Skeletal muscle tissue (tissue), 4 donors: ENCODE data around the gene MYADML2. TPM values are rescaled to one million over a fixed set of nuclear protein-coding genes. Genes with fewer than 3 reads are reported as not detected.
"Not testable (repeated sequence)": the region's sequence is repeated elsewhere in the genome, so short reads cannot be mapped to it uniquely, and the experiment has no call there.

Source experiments
- H3K27ac ChIP-seq: one replicate; pipeline ENCODE4 v1.7.0; 2013; ENCODE audit warnings: mild to moderate bottlenecking, low read depth, low read length, inconsistent platforms
- H3K27me3 ChIP-seq, 3 donors: one replicate each; pipeline ENCODE4 v1.7.0; 2013; ENCODE audit warnings: low read length in 3 of 3; ENCODE audit not compliant: control insufficient read depth in 3 of 3, insufficient read depth in 3 of 3
- H3K36me3 ChIP-seq, 3 donors: one replicate each; pipeline ENCODE4 v1.7.0; 2013; ENCODE audit warnings: low read length in 3 of 3; ENCODE audit not compliant: control insufficient read depth in 3 of 3, insufficient read depth in 3 of 3
- H3K4me1 ChIP-seq, 3 donors: one replicate each; pipeline ENCODE4 v1.7.0; 2013; ENCODE audit warnings: low read length in 3 of 3, mild to moderate bottlenecking in 3 of 3; ENCODE audit not compliant: control insufficient read depth in 3 of 3, insufficient read depth in 3 of 3
- H3K4me3 ChIP-seq, 3 donors: one replicate each; pipeline ENCODE4 v1.7.0; 2013; ENCODE audit warnings: low read length in 3 of 3
- H3K9ac ChIP-seq, 3 donors: one replicate each; pipeline ENCODE4 v1.7.0; 2013; ENCODE audit warnings: low read length in 3 of 3, mild to moderate bottlenecking in 3 of 3, moderate library complexity in 2 of 3, low read depth in 1 of 3
- H3K9me3 ChIP-seq, 3 donors: one replicate each; pipeline ENCODE4 v1.7.0; 2013; ENCODE audit warnings: low read length in 3 of 3; ENCODE audit not compliant: control insufficient read depth in 3 of 3
- total RNA-seq: library from RNA; depleted of rRNA; stranded (reverse); fragments of >200 nt; gene quantifications from one replicate; pipeline ENCODE4 v1.2.3, GENCODE V29; 2014
- donor health status: Osteomylitis.

The MYADML2 gene
- total RNA-seq, 1 donor from 2014 or later, result 16.7 TPM

DNA sequence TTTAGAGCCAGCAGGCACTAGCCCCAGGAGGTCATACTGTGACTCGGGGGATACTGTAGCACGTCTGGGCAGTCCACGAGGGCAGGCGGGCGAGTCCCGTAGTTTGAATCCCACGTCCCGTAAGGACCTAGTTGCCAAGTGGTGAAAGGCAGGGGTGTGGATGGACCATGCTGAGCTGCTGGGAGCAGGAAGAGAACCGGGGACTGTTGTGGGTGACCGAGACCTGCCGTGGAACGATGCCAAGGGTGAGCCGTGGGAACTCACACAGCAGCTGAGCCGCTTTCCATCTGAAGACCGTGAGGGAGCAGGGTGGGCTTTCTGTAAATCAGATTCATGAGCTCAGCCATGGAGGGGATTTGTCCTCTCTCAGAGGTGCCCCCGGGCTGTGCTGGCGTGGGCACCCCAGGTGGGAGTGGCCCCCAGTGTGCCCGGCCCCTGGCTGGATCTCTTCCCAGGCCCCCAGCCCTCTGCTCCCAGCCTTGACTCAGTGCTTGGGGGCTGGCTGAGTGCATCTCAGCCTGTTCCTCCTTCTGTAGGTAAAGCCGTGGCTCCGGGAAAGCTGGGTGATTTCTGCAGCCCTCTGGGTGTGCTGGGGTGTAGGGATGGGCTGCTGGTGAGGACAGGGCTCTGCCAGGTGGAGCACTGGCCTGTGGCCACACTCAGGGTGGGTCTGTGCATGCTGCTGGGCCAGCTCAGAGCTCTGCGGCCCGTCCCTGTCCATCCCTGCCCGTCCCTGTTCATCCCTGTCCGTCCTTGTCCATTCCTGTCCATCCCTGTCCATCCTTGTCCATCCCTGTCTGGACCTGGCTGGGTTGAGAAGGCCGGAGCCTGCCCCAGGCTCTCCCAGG lies 44.0 kb upstream of the MYADML2 start:
- peak overlapping the region; percentile 73 for H3K27ac ChIP-seq
- no peaks in the 10 kb centered on the region for H3K9me3 ChIP-seq
- H3K36me3 ChIP-seq, result peaks cover 7 to 16% (median 8%) of the 10 kb centered on the region in 3 donors
- peaks cover 23 to 38% (median 31%) of the 10 kb centered on the region in 3 donors for H3K4me1 ChIP-seq
- peak overlapping the region; percentile 51 to 81 (median 56) for H3K9ac ChIP-seq
- H3K4me3 ChIP-seq, result peak overlapping the region; percentile 10 to 67 (median 52)
- no peaks in the 10 kb centered on the region for H3K27me3 ChIP-seq

DNA sequence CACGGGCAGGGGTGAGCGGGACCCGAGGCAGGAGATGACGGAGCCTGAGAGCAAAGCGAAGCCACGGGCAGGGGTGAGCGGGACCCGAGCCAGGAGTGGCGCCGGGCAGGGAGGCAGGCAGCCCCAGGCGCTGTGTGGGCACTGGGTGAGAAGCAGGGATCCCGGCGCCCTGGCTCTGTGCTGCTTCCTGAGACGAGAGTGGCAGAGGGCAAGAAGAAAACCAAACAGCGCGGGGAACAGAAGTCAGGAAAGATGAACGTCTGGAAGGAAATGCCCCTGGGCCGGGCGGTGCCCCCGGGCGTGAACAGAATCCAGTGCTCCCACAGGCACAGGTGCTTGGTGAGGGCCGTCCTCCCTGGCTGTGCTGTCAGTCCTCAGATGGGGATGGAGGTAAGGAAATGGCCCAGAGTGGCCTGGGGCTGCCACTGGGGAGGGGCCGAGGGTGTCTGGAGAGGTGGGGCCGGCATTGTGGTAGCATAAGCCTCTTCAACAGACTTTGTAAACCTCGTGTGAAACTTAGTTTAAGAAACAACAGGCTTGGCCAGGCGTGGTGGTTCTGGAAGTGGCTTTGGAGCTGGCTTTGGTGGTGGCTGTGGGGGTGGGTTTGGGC lies 40.2 kb upstream of the MYADML2 start:
- H3K4me1 ChIP-seq, result peaks cover 17 to 21% (median 18%) of the 10 kb centered on the region in 3 donors
- no peak overlapping the region for H3K27ac ChIP-seq
- no peaks in the 10 kb centered on the region for H3K9me3 ChIP-seq
- no peak overlapping the region for H3K4me3 ChIP-seq
- peaks cover 24 to 27% (median 26%) of the 10 kb centered on the region in 3 donors for H3K36me3 ChIP-seq
- no peaks in the 10 kb centered on the region for H3K27me3 ChIP-seq
- H3K9ac ChIP-seq, result no peak overlapping the region

DNA sequence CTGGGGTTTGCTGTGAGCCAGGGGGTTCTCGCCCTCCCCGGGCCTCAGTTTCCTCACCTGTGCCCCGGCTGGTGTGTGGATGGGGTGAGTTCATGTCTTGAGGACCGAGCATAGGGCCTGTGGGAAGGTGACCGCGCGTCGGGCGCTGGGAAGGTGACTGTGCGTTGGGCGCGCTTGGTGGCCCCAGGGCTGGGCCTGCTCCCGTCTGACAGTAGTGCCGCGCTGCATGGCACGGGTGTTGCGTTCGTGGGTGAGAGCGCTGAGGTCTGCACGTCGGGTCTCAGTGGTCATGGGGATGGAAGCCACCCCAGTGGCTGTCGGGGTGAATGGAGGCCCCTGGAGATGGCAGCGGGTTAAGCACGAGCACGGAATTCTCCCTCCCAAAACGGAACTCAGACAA lies 39.6 kb upstream of the MYADML2 start:
- H3K9ac ChIP-seq, result no peak overlapping the region
- no peak overlapping the region for H3K27ac ChIP-seq
- no peak overlapping the region for H3K4me3 ChIP-seq
- peaks cover 11 to 14% (median 11%) of the 10 kb centered on the region in 3 donors for H3K4me1 ChIP-seq
- H3K27me3 ChIP-seq, result no peaks in the 10 kb centered on the region
- H3K9me3 ChIP-seq, result no peaks in the 10 kb centered on the region
- peaks cover 24 to 27% (median 26%) of the 10 kb centered on the region in 3 donors for H3K36me3 ChIP-seq

DNA sequence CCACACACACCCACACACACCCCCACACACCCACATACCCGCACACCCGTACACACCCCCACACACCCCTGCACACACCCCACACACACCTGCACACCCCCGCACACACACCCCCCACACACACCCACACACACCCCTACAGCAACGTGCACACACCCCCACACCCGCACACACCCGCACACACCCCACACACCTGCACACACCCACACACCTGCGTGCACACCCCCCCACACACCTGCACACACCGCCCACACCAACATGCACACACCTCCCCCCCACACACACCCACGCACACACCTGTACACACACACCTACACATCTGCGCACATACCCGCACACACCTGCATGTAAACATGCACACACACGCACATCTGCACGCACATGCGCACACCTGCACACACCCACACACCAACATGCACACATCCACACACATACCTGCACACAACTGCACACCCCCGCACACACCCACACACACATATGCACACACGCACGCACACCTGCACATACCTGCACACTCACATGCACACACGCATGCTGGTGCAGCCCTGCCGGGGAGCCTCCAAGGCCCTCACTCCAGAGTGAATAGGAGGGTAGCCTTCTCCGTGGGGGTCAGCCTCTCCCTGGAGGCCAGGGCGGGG lies 37.9 kb upstream of the MYADML2 start:
- Histone ChIP-seq H3K9ac (no peak overlapping the region), H3K4me3 (no peak overlapping the region), H3K9me3 (no peaks in the 10 kb centered on the region), H3K27me3 (no peaks in the 10 kb centered on the region), H3K27ac (no peak overlapping the region), H3K36me3 (peaks cover 27 to 33% (median 29%) of the 10 kb centered on the region in 3 donors), H3K4me1 (peaks cover 0 to 7% (median 3%) of the 10 kb centered on the region in 3 donors)

DNA sequence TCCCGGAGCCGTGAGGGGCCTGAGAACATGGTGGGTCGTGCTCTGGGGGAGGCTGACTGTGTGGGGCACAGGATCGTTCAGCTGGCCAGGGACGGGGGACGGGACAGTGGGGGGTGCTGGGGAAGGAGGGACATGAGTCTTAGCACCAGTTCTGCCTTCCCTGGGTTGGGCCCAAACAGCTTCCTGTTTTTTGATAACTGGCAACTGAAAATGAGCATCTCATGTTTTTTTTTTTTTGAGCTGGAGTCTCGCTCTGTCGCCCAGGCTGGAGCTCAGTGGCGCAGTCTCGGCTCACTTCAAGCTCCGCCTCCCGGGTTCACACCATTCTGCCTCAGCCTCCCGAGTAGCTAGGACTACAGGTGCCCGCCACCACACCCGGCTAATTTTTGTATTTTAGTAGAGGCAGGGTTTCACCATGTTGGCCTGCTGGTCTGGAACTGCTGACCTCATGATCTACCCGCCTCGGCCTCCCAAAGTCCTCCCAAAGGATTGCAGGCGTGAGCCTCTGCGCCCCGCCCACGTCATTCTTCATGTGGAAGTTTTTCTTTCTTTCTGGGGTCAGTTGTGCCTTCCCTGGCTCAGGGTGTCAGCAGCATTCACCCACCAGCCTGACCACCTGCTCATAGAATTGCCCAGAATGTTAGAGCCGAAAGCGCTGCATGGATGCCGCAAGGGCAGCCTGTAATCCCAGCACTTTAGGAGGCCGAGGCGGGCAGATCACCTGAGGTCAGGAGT lies 36.8 kb upstream of the MYADML2 start:
- H3K27me3 ChIP-seq, result no peaks in the 10 kb centered on the region
- H3K9ac ChIP-seq, result no peak overlapping the region
- peaks cover 29 to 39% (median 33%) of the 10 kb centered on the region in 3 donors for H3K36me3 ChIP-seq
- peaks cover 7 to 13% (median 10%) of the 10 kb centered on the region in 3 donors for H3K4me1 ChIP-seq
- no peak overlapping the region for H3K4me3 ChIP-seq
- no peak overlapping the region for H3K27ac ChIP-seq
- H3K9me3 ChIP-seq, result no peaks in the 10 kb centered on the region

GRCh38 chr17:81983011-81983638 lies 36.1 kb upstream of the MYADML2 start:
- H3K4me3 ChIP-seq, result no peak overlapping the region
- H3K27me3 ChIP-seq, result no peaks in the 10 kb centered on the region
- peaks cover 12 to 18% (median 15%) of the 10 kb centered on the region in 3 donors for H3K4me1 ChIP-seq
- H3K9me3 ChIP-seq, result no peaks in the 10 kb centered on the region
- H3K27ac ChIP-seq, result no peak overlapping the region
- H3K9ac ChIP-seq, result no peak overlapping the region
- H3K36me3 ChIP-seq, result peaks cover 29 to 39% (median 33%) of the 10 kb centered on the region in 3 donors

GRCh38 chr17:81981511-81981910 lies 34.5 kb upstream of the MYADML2 start:
- not testable (repeated sequence) for H3K27me3 ChIP-seq, H3K4me3 ChIP-seq, H3K9ac ChIP-seq, H3K9me3 ChIP-seq, H3K27ac ChIP-seq
- peaks cover 18 to 25% (median 21%) of the 10 kb centered on the region in 3 donors for H3K4me1 ChIP-seq
- H3K36me3 ChIP-seq, result peaks cover 25 to 34% (median 27%) of the 10 kb centered on the region in 3 donors

GRCh38 chr17:81980707-81981343 lies 33.8 kb upstream of the MYADML2 start:
- H3K27ac ChIP-seq, result no peak overlapping the region
- no peaks in the 10 kb centered on the region for H3K9me3 ChIP-seq
- no peak overlapping the region for H3K4me3 ChIP-seq
- H3K4me1 ChIP-seq, result peaks cover 21 to 26% (median 24%) of the 10 kb centered on the region in 3 donors
- H3K27me3 ChIP-seq, result no peaks in the 10 kb centered on the region
- peaks cover 19 to 29% (median 26%) of the 10 kb centered on the region in 3 donors for H3K36me3 ChIP-seq
- no peak overlapping the region for H3K9ac ChIP-seq

DNA sequence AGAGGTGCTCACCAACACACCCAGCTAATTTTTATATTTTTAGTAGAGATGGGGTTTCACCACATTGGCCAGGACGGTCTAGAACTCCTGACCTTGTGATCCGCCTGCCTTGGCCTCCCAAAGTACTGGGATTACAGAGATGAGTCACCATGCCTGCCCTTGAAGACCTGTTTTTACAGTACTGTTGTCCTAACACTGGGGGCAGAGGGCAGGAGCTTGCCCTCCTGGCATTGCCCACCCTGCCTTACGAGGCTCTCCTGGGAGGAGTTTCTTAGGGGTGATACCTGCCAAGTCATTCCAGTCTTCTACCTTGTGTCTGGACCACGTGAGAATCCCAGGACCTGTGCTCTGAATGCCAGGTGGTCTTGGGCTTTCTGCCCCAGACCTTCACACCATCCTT lies 33.1 kb upstream of the MYADML2 start:
- Histone ChIP-seq H3K4me3 (no peak overlapping the region), H3K4me1 (peaks cover 21 to 26% (median 24%) of the 10 kb centered on the region in 3 donors), H3K27ac (no peak overlapping the region), H3K36me3 (peaks cover 12 to 22% (median 20%) of the 10 kb centered on the region in 3 donors), H3K9ac (no peak overlapping the region), H3K9me3 (no peaks in the 10 kb centered on the region), H3K27me3 (no peaks in the 10 kb centered on the region)
